Stimulated activated CD8-positive, alpha-beta memory T cell treated with anti-CD3 and anti-CD28 coated beads, Interleukin-2, amount 100 ng/mL, for 1 hour (primary cell): ENCODE data around the gene NUDT19.
"Not testable (repeated sequence)": the region's sequence is repeated elsewhere in the genome, so short reads cannot be mapped to it uniquely, and the experiment has no call there.

ENCODE experiments used
- DNase-seq, 2 donors: peaks; one replicate each; pipeline ENCODE4 v3.0.0-alpha.2; 2020; ENCODE audit warnings: low read depth in 2 of 2

The NUDT19 gene

DNA sequence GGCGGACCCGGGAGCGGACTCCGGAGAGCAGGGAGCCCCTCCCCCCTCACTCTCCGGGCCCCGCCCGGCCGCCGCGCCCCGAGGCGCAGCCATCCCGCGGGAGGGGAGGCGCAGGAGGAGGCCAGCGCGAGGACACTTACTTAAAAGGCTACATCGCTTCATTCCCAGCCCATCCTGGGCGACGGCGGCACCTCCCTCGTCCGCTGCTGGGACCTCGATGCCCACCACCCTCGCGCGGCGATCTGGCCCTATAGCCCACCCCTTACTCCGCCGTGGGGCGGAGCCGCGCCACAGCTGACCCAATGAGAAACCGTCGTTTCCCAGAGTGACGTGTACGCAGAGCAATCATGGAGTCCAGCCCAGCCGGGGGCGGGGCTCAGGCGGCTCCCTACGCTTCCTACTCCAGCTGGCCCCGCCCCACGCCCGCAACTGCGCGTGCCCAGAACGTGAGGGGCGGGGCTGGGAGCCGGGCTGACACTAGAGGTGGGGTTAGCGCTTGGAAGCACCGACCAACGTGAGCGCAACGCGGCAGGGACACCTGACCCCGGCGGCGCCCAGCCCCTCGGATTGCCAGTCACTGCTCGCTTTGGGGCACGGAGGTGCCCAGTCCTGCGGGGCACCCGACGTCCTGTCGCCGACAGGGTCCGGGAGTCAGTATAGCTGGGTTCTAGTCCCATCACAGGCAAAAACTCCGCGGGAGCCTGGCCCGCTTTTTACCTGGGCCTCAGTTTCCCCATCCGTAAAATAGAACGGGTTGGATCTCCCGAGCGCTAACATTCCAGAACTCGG lies 16.5 kb upstream of the NUDT19 start, which contains the start of gene ANKRD27:
ANKRD27 (minus strand) TSS at position 250 of the 789 bp plus-strand sequence. CDS start 16,165 bp downstream, outside the sequence.
- DNase-seq = peak; percentile 94 to 97

DNA sequence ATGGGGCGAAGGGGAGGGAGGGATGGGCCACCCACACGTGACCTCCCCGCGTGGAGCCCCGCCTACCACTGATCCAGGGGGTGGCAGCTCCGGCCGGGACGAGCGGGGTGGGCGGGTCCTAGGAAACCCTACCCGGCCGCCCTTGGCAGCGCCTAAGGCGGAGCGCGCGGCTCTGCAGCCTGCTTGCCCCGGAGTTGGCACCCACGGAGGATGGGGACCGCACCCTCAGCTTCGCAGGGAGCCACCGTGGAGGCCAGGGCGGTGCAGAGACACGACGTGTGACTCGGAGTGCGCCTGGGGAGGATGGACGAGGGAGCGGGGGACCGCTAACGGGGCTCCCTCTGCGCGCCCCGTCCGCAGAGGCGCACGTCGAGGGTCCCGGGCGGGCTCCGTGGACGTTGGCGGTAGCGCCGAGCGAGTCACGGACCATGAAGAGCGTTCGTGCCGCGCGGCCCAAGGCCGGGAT lies 15.9 kb upstream of the NUDT19 start, which contains the start of gene RGS9BP:
RGS9BP (plus strand) TSS at position 129 of the 466 bp plus-strand sequence. CDS start 416 bp downstream, outside the sequence.
- peak; percentile 25 to 53 for DNase-seq

DNA sequence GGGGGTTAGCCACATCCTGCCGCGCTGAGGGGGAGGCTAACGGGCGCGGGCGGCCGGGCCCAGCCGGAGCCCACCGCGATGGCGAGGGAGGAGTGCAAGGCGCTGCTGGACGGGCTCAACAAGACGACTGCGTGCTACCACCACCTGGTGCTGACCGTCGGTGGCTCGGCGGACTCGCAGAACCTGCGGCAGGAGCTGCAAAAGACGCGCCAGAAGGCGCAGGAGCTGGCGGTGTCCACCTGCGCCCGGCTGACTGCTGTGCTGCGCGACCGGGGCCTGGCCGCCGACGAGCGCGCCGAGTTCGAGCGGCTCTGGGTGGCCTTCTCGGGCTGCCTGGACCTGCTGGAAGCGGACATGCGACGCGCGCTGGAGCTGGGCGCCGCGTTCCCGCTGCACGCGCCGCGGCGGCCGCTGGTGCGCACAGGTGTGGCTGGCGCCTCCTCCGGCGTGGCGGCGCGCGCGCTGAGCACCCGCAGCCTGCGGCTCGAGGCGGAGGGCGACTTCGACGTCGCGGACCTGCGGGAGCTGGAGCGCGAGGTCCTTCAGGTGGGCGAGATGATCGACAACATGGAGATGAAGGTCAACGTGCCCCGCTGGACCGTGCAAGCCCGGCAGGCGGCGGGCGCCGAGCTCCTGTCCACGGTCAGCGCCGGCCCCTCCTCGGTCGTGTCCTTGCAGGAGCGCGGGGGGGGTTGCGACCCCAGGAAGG lies 15.3 kb upstream of the NUDT19 start:
- DNase-seq = no peak

DNA sequence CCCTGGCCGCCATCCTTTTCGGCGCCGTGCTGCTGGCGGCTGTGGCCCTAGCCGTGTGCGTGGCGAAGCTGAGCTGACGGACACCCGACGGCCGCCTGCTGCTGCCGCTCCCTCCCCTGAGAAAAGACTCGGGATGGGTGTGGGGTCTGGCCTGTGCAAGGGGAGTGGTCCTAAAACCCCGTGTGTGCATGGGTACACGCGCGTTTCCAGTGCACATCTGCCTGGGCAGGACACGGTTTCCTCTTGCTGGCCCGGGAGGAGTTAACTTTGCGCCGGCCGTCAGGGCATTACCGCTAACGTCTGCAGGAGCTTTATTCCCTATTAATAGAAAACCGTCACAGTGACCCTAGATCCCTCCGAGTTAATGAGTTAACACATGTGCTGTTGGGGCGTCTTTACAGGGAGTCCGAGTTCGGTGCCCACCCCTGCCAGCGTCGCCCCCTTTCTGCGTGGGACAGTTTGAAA lies 14.7 kb upstream of the NUDT19 start:
- DNase-seq = no peak

DNA sequence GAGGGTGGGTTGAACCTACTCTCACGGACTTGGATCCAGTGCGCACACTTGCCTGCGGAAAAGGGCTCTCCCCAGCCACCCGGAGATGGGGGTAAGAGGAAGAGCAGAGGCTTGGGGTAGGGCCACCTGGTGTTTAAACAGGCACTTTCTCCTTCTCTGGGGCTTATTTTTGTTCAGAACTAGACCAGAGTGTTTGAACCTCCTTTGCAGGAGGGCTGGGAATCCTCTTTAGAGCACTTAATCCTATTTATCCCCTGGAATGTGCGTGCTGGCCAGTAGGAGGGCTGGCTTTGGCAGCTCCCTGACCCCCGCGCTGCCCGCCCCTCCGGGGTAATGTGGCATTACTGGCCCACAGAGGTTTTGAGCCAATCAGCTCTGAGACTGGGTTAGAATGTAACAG lies 14.0 kb upstream of the NUDT19 start:
- no peak for DNase-seq

DNA sequence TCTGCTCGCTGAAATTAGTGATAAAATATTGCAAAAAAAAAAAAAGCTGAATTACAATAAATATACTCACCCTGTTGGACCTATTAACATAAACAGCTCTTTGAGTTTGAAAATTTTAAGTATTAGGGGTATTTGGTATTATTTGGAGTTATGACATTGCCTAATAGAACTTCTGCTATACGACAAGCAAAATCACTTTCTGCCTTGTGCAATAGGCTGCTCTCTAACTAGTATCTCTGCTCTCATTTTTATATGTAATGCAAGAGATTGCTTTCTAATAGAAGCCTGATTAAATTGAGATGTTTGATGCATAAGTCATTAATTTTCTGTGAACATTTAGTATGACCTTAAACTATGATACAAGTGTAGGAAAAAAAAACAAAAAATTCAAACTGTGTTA lies 10.6 kb upstream of the NUDT19 start:
- no peak for DNase-seq

DNA sequence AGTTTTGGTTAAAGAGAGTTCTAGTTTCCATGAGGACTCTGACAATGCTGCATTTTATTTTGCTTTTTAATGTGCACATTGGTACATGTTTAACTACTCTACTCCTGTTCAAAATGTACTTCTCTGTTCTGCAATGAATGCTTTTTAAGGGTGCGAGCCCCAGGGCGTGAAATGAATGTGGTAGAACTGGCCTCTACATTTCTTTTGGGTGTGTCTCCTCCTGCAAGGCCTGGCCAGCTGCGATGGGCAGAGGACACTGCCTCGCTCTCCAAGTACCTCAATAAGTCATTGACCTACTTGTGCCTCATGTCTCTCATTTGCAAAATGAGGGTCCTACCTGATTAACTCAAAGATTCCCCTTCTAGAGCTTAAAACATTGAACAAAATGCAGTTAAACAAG lies 9.3 kb upstream of the NUDT19 start:
- DNase-seq = no peak

DNA sequence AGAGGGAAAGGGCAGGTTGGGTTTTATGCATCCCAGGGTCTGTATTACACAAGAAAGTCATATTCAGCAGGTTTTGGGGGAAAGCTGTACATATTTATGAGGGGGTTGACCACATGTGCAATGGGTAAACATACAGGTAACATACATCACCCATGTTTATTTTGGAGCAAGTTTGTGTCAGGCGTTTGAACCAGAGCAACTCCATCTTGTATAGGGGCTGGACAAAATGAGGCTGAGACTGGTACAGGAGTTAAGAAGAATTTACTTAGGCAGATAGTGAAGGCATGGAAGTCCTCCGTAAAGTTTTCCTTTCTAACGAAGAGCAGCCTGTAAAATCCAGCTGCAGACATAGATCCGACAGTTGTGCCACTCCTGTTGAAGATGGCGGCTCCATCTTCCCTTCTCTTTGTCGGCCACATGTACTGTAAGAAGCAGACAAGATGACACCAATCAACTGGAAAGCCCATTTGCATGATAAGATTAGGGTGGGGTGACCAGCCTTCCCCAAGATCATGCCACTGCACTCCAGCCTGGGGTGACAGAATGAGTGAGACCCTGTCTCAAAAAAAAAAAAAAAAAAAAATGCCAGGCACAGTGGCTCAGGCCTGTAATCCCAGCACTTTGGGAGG lies 4.7 kb upstream of the NUDT19 start:
- no peak for DNase-seq

DNA sequence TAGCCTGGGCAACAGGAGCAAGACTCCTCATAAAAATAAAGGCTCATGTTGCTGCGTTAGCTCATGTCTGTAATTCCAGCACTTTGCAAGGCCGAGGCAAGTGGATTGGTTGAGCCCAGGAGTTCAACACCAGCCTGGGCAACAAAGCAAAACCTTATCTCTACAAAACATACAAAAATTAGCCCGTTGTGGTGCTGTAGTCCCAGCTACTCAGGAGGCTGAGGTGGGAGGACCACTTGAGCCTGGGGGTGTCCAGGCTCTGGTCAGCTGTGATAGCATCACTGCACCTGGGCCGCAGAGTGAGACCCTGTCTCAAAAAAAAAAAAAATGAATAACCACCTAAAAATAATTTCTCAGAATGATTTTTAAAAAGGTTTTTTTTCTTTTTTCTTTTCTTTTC lies 3.9 kb upstream of the NUDT19 start:
- no peak for DNase-seq

DNA sequence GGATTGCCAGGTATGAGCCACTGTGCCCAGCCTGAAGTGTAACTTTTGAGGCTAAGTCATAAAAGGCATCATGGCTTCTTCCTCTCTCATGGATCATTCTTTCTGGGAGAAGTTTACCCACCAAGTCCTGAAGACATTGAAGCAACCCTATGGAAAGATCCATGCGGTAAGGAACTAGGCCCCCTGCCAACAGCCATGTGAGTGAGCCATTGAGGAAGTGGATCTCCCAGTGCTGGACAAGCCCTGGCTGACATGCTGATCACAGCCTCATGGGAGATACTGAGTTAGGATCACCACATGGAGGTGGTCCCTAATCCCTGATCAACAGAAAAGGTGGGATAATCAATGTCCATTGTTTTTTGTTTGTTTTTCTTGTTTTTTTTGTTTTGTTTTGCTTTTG lies 3.3 kb upstream of the NUDT19 start:
- DNase-seq = no peak

DNA sequence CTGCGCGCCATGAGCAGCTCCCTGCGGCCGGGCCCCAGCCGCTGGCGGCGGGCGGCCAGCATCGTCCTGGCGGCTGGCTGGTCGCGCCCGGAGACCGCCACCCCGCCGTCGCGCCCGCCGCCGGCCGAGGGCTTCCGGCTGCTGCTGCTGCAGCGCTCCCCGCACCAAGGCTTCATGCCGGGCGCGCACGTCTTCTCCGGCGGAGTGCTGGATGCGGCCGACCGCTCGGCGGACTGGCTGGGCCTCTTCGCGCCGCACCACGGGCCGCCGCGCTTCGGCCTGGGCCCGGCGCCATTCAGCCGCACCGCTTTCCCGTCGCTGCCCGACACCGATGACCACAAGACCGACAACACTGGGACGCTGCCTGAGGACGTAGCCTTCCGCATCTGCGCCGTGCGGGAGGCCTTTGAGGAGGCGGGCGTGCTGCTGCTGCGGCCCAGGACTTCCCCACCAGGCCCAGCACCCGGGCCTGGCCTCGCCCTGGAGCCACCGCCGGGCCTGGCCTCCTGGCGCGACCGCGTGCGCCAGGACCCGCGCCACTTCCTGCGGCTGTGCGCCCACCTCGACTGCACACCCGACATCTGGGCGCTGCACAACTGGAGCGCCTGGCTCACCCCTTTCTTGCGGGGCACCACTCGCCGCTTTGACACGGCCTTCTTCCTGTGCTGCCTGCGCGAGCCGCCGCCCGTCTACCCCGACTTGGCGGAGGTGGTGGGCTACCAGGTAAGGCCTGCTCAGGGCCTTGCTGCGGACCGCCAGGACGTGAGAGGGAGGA lies 518 bp downstream of the NUDT19 start:
- DNase-seq = no peak

DNA sequence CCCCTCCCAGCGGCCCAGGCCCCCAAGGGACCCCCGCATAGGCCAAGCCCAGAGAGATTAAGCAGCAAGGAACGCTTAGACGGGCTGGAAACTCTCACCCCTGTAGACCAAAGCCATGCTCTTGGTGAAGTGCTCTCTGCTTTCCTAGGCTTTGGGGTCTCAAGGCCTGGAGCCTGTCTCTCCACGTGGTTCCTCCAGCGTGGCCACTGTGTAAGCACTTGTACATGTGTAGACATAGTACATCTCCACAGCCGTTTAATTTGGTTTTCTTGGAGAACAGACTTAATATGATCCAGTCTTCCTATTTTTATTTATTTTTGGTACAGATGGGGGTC lies 1.1 kb downstream of the NUDT19 start:
- DNase-seq = no peak

DNA sequence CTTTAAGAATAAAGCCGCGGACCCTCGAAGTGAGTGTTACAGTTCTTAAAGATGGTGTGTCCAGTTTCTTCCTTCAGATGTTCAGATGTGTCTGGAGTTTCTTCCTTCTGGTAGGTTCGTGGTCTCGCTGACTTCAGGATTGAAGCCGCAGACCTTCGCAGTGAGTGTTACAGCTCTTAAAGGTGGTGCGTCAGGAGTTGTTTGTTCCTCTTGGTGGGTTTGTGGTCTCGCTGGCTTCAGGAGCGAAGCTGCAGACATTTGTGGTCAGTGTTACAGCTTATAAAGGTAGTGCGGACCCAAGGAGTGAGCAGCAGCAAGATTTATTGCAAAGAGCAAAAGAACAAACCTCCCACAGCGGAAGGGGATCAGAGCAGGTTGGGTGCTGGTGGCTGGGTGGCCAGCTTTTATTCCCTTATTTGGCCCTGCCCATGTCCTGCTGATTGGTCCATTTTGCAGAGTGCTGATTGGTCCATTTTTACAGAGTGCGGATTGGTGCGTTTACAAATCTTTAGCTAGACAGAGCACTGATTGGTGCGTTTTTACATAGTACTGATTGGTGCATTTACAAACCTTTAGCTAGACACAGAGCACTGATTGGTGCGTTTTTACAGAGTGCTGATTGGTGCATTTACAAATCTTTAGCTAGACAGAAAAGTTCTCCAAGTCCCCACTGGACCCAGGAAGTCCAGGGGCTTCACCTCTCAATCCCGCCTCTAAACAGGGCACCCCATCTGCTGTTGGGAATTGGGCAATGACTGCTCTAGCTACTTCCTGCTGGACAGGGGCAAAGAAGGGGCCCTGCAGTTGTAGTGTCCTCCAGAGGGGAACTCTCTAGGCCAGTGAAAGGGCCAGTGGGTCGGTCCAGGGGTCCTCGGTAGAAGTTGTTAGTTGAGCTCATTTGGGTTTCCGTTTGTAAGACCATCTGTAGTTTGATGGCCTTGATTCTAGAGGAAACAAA lies 1.8 kb downstream of the NUDT19 start:
- not testable (repeated sequence) for DNase-seq

DNA sequence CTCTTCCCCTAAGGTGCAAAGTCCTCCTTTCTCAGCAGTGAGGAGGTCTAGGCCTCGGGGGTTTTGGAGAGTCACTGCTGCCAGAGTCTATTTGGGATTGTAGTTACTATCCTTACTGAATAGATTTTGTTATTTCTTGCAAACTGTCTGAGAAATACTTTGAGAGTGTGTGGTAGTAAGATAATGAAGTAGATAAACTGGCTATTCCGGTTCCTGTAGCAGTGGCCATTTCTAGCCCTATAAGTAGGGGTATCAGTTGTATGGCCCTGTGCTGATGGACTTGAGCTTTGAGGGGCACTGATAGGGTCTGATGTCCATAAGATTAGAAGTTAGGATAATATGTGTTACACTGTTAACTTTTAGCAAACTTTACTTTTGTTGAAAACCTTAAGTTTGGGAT lies 2.7 kb downstream of the NUDT19 start:
- DNase-seq = not testable (repeated sequence)

DNA sequence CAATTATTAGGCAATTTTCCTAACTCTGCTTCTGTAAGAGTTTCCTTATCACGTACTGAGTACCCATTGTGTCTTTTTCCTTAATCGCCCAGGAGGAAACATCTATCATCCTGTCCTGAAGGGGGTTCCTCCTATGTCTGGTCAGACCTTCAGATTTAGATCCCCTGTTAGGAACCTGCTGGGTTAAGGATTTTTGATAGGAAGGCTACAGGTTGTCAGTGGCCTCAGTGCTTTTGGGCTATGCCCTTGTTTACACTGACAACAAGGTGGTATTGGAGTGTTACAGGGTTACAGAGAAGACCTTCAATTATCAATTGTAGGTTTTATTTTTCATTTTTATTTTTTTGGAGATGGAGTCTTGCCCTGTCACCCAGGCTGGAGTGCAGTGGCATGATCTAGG lies 3.2 kb downstream of the NUDT19 start:
- DNase-seq = not testable (repeated sequence)

DNA sequence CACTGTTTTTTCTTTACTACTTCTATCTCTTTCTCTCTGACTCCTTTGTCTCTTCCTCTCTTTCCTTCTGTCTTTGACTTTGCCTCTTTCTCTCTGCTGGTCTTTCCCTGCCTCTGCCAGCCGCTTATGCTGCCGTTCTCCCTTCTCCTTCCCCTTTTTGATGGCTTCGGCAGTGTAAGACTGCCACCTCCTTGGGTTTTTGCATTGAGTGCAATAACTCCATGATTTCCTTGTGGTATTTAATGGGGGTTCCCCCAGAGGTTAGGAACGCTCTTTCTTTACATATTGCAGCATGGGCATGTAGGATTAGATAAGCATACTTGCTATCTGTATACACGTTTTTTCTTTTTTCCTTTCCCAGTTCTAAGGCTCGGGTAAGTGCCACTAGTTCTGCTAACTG lies 3.9 kb downstream of the NUDT19 start:
- not testable (repeated sequence) for DNase-seq

DNA sequence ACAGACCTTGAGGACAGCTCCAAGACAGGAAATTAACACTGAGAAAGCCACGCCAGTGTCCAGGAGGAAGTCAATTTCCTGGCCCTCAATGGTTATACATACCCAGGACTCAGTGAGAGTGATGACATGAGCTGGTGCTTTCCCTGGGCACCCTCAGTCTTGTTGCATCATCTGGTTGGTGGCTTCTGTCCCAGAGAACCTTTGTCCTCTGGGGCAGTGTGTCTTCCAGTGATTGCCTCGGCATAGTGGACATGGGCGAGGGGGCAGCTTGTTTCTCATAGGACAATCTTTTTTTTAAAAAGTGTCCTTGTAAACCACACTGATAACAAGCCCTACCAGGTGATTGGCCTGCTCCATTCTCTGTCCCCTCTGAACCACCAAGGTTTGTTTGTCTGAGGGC lies 5.2 kb downstream of the NUDT19 start:
- DNase-seq = not testable (repeated sequence)

DNA sequence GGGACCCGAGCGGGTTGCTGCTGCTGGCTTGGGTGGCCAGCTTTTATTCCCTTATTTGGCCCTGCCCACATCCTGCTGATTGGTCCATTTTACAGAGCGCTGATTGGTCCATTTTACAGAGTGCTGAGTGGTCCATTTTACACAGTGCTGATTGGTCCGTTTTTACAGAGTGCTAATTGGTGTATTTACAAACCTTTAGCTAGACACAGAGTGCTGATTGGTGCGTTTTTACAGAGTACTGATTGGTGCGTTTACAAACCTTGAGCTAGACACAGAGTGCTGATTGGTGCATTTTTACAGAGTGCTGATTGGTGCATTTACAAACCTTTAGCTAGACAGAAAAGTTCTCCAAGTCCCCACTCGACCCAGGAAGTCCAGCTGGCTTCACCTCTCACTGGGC lies 8.5 kb downstream of the NUDT19 start:
- DNase-seq = not testable (repeated sequence)

DNA sequence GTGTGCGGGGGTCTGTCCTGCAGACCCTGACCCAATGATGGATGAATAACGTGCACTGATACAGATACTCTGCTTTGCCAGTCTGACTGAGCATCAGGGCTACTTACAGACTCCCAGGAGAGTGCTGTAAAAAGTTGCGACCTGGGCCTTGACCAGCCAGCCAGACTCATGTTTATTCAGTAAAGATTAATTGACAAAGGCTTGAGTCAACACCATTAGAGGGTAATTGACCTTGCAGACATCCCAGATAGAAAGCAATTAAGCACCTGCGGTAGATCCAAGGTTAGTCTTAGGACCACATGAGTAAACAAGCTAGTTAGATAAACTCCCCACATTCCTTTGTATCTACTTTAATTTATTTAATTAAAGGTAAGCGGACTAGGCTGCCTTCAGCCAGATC lies 10.4 kb downstream of the NUDT19 start:
- DNase-seq = no peak

DNA sequence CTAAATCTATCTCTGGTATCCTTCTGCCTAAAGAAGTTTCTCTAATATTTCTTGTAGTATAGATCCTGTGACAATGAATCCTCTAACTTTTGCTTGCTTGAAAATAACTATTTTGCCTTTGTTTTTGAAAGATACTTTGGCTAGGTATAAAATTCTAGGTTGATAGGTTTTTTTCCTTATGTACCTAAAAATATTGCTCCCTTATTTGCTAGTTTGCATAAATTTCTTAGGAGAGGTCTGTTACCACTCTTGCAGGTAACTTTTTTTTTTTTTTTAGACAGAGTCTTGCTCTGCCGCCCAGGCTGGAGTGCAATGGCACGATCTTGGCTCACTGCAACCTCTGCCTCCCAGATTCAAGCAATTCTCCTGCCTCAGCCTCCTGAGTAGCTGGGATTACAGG lies 12.4 kb downstream of the NUDT19 start:
- DNase-seq = not testable (repeated sequence)
